AG04450 (cell line): Measurements from ENCODE around the gene ISCA2. TPM values are rescaled to one million over a fixed set of nuclear protein-coding genes. Genes with fewer than 3 reads are reported as not detected.

ENCODE experiments used
- CTCF ChIA-PET: fragments of 300-600, 350-600 bp; formaldehyde crosslinking; extraction: SDS; loops from one replicate; lab custom pipeline; 2022; ENCODE audit warnings: antibody characterized with exemption, inconsistent platforms; lab: Charles Lee
- POLR2A ChIA-PET: fragments of 350-600 bp; formaldehyde crosslinking; extraction: SDS; loops from one replicate; lab custom pipeline; 2021; ENCODE audit warnings: antibody characterized with exemption, inconsistent platforms; lab: Yijun Ruan, JAX
- DNase-seq: peaks from one replicate; pipeline ENCODE4 v3.0.0-alpha.2; 2011; ENCODE audit warnings: low read depth, low spot score
- H3K27ac ChIP-seq: one replicate; pipeline ENCODE4 v1.5.1; 2012; ENCODE audit warnings: low read depth, low read length, control low read depth
- H3K27me3 ChIP-seq: one replicate; pipeline ENCODE4 v1.6.0; 2012; ENCODE audit warnings: low read length; ENCODE audit not compliant: control insufficient read depth, insufficient read depth
- H3K4me3 ChIP-seq: 2 replicates; pipeline ENCODE4 v1.5.1; 2011; ENCODE audit warnings: mild to moderate bottlenecking, low read depth, low read length, control low read depth
- H3K9me3 ChIP-seq: 2 replicates; pipeline ENCODE4 v1.5.1; 2012; ENCODE audit warnings: low read length; ENCODE audit not compliant: control insufficient read depth, insufficient read depth
- CTCF ChIP-seq: IDR thresholded peaks from 2 replicates; pipeline ENCODE4 v1.5.1; 2011; ENCODE audit warnings: low read depth, low read length, control low read depth, inconsistent platforms
- polyA plus RNA-seq: library from polyadenylated mRNA; depleted of rRNA; stranded (reverse); fragments of >200 nt; gene quantifications from 2 replicates; pipeline ENCODE4 v1.2.3, GENCODE V29; 2011

Gene ISCA2
- polyA plus RNA-seq, 1 experiment = 45.6 TPM

- CTCF ChIA-PET = no interaction called here
Measured at GRCh38 chr14:74465335-74465734, 28.2 kb upstream of the ISCA2 start.

GRCh38 chr14:74468513-74468912 is 25.1 kb upstream of the ISCA2 start:
- H3K4me3 ChIP-seq = no peak overlapping the region
- ChIA-PET POLR2A (no interaction called here), CTCF (no interaction called here)
- H3K9me3 ChIP-seq = no peaks in the 10 kb centered on the region
- no peak for DNase-seq
- H3K27me3 ChIP-seq = peaks cover 20% of the 10 kb centered on the region
- H3K27ac ChIP-seq = no peak overlapping the region
- no peak for TF ChIP-seq CTCF

More at GRCh38 chr14:74465335-74465734, 28.2 kb upstream of the ISCA2 start:
- H3K27ac ChIP-seq = no peak overlapping the region
- POLR2A ChIA-PET = no interaction called here
- no peak for TF ChIP-seq CTCF
- no peaks in the 10 kb centered on the region for H3K9me3 ChIP-seq
- H3K4me3 ChIP-seq = no peak overlapping the region
- no peak for DNase-seq
- H3K27me3 ChIP-seq = peaks cover 26% of the 10 kb centered on the region

GRCh38 chr14:74469548-74470518 is 23.7 kb upstream of the ISCA2 start:
- no peak for TF ChIP-seq CTCF
- Histone ChIP-seq H3K27me3 (peaks cover 13% of the 10 kb centered on the region), H3K9me3 (no peaks in the 10 kb centered on the region), H3K4me3 (no peak overlapping the region), H3K27ac (no peak overlapping the region)
- ChIA-PET CTCF (no interaction called here), POLR2A (no interaction called here)
- DNase-seq = no peak

- no peak for DNase-seq
- Histone ChIP-seq H3K27ac (no peak overlapping the region), H3K9me3 (no peaks in the 10 kb centered on the region), H3K4me3 (no peak overlapping the region), H3K27me3 (peaks cover 4% of the 10 kb centered on the region)
- POLR2A ChIA-PET = no interaction called here
- no peak for TF ChIP-seq CTCF
- CTCF ChIA-PET = no interaction called here
Measured at GRCh38 chr14:74472601-74473000, 21.0 kb upstream of the ISCA2 start.

GRCh38 chr14:74474376-74474775 is 19.2 kb upstream of the ISCA2 start:
- no peak overlapping the region for H3K4me3 ChIP-seq
- no peaks in the 10 kb centered on the region for H3K27me3 ChIP-seq
- no peak for DNase-seq
- no peak overlapping the region for H3K27ac ChIP-seq
- no peak for TF ChIP-seq CTCF
- POLR2A ChIA-PET = interaction anchor here (0.9 kb wide), 1 partner anchor 14 kb away, joined by 3 read pairs; no protein-coding TSS in a partner anchor
- no peaks in the 10 kb centered on the region for H3K9me3 ChIP-seq
- CTCF ChIA-PET = interaction anchor here (1.0 to 1.3 kb wide), 3 partner anchors 14 to 149 kb away, joined by 3 to 5 read pairs (median 4); no protein-coding TSS in a partner anchor
